ENCODE results near the gene MTCL1. TPM values are rescaled to one million over a fixed set of nuclear protein-coding genes. Genes with fewer than 3 reads are reported as not detected.

Gene MTCL1
- total RNA-seq (under 1 TPM; 0.40 to 0.98 (median 0.83) TPM), total RNA-seq (0.09 to 2.0 (median 0.53) reads per million in 29 experiments)
- 0.83 TPM for total RNA-seq (2013)

DNA sequence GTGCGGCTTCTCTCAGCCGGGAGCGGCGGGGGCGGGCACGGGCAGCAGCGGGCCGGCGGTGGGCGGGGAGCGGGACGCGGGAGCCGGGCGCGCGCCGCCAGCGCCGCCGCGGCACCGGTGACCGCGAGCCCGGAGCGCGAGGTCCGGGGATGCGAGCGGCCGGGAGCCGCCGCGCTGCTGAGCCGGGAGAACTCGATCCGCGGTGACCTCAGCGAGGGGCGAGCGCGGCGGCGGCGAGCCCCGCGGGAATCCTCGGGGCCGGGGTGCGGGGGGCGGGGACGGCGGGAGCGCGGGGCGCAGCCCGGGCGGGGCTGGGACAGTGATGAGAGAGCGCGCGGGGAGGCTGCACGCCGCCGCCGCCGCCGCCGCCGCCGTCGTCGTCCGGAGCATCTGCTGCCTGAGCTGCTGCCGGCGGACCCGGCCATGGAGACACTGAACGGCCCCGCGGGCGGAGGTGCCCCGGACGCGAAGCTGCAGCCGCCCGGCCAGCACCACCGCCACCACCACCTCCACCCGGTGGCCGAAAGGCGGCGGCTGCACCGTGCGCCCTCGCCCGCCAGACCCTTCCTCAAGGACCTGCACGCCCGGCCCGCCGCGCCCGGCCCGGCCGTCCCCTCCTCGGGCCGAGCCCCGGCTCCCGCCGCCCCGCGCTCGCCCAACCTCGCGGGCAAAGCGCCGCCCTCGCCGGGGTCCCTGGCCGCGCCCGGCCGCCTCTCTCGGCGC is at the start of gene MTCL1:
MTCL1 (plus strand) TSS at position 319 of the 723 bp plus-strand sequence; CDS start at position 424, 105 bp downstream.
- Mint-ChIP-seq H3K27ac (peak within 1 kb of the TSS in 1 of 2 donors; percentile 55), H3K36me3 (no peaks in the 10 kb centered on the region), H3K4me3 (peak within 1 kb of the TSS; percentile 86 to 93 (median 89)), H3K27me3 (peaks cover 50 to 64% of the 10 kb centered on the region in 2 donors), H3K4me1 (peaks cover 14 to 24% (median 21%) of the 10 kb centered on the region in 3 donors), H3K9me3 (no peaks in the 10 kb centered on the region)
- Histone ChIP-seq H3K9me3 (no peaks in the 10 kb centered on the region), H3K27me3 (replicated peaks in 1 of 2; ENCODE audit: control insufficient read depth in 2 of 2, extremely low read depth in 1 of 2, insufficient read depth in 2 of 2, low read length in 1 of 2) (peaks cover 5 to 64% of the 10 kb centered on the region in 2 experiments), H3K4me1 (ENCODE audit: control insufficient read depth in 1 of 2, extremely low read depth in 1 of 2, insufficient read depth in 2 of 2, low read length in 2 of 2) (peaks cover 9 to 28% of the 10 kb centered on the region in 2 experiments), H3K36me3 (ENCODE audit: control insufficient read depth in 2 of 2, extremely low read depth in 1 of 2, insufficient read depth in 1 of 2, low read length in 1 of 2) (no peaks in the 10 kb centered on the region), H3K27ac (ENCODE audit: low read length) (no peak within 1 kb of the TSS), H3K4me3 (ENCODE audit: control insufficient read depth in 1 of 2, extremely low read depth in 1 of 2, low read length in 1 of 2) (peak within 1 kb of the TSS; percentile 75 to 83)
- under 1% methylated on average over 116 of the region's 123 CpGs for WGBS (ENCODE audit: insufficient coverage)
- DNase-seq = peak in 12 of 35 experiments; percentile 6 to 54 (median 14)
- ChIA-PET POLR2A (no interaction called here), CTCF (interaction anchor here in 1 of 2 donors (1.1 kb wide), 1 partner anchor 10 kb away, joined by 3 read pairs; no protein-coding TSS in a partner anchor)
- peak; percentile 27 to 58 (median 46) for ATAC-seq (replicated peaks in 1 of 4)

DNA sequence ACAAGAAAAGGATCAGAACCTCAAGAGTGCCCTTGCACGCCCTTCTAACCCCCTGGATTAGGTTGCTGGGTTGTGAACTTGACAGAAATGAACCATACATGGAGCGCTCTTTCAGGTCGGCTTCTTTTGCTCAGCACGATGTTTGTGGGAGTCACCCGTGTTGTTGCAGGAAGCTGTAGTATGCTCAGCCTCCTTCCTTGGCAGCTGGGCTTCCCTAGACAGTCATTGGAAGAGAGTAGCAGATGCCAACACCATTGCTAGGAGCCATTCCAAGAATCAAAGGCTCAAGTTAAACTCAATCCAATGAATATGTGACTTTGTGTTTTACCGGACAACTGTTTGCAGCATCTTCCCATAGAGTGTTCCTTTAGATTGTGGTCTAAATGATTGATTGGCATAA is 49.1 kb upstream of the MTCL1 start:
- POLR2A ChIA-PET = no interaction called here
- peaks cover 3 to 10% of the 10 kb centered on the region in 2 donors for H3K27me3 Mint-ChIP-seq
- H3K4me1 Mint-ChIP-seq = no peaks in the 10 kb centered on the region
- H3K36me3 Mint-ChIP-seq = no peaks in the 10 kb centered on the region
- ATAC-seq (replicated peaks in 1 of 4) (no peak), DNase-seq (no peak)
- no peaks in the 10 kb centered on the region for H3K4me1 ChIP-seq (ENCODE audit: control insufficient read depth in 1 of 2, extremely low read depth in 1 of 2, insufficient read depth in 2 of 2, low read length in 2 of 2)
- H3K36me3 ChIP-seq (ENCODE audit: control insufficient read depth in 2 of 2, extremely low read depth in 1 of 2, insufficient read depth in 1 of 2, low read length in 1 of 2) = no peaks in the 10 kb centered on the region
- peaks cover 0 to 10% of the 10 kb centered on the region in 2 experiments for H3K27me3 ChIP-seq (replicated peaks in 1 of 2; ENCODE audit: control insufficient read depth in 2 of 2, extremely low read depth in 1 of 2, insufficient read depth in 2 of 2, low read length in 1 of 2)
- H3K27ac Mint-ChIP-seq = no peak overlapping the region
- H3K4me3 Mint-ChIP-seq = no peak overlapping the region
- H3K9me3 Mint-ChIP-seq = no peaks in the 10 kb centered on the region
- CTCF ChIA-PET = interaction anchor here in 1 of 2 donors (0.6 kb wide), 1 partner anchor 16 kb away, joined by 3 read pairs; no protein-coding TSS in a partner anchor
- H3K4me3 ChIP-seq (ENCODE audit: control insufficient read depth in 1 of 2, extremely low read depth in 1 of 2, low read length in 1 of 2) = no peak overlapping the region
- H3K9me3 ChIP-seq = no peaks in the 10 kb centered on the region
- WGBS (ENCODE audit: insufficient coverage) = 80% methylated on average over 5 of the region's 6 CpGs
- H3K27ac ChIP-seq (ENCODE audit: low read length) = no peak overlapping the region

DNA sequence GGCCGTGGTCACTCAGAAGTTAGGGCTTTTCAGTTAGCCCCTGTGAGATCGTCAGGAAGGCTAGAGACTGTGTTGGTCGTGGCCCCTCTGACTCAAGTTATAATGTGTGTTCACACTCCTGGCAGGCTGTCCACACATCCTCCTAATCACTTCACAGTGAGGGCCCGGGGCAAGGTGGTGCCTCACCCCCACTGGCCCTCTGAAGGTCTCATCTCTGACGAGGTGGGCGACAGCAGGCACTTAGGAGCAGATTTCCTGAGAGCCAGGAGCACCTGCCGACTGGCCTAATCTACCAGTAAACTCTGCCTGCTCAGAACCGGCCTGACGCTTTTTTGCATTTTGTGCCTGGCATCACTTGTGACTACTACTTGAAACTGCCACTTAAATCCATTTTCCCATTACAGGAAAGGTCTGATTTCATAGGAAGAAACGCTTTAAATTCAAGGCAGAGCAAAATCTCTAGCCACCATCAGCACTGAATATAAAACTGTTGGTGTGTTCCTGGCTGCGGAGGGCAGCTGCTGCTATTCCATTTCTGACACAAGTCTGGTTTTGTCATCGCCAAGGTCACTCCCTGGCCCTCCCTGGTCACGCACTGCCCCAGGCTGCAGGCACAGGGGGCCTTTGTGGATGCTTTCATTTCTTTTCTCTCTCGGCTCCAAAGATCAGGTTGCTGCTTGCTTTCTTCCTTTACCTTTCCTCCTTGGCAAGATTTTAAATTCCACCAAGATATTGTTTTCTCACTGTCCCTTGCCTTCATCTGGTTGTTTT is 48.1 kb upstream of the MTCL1 start:
- POLR2A ChIA-PET = no interaction called here
- H3K4me3 ChIP-seq (ENCODE audit: control insufficient read depth in 1 of 2, extremely low read depth in 1 of 2, low read length in 1 of 2) = no peak overlapping the region
- H3K36me3 ChIP-seq (ENCODE audit: control insufficient read depth in 2 of 2, extremely low read depth in 1 of 2, insufficient read depth in 1 of 2, low read length in 1 of 2) = no peaks in the 10 kb centered on the region
- no peaks in the 10 kb centered on the region for H3K9me3 ChIP-seq
- Mint-ChIP-seq H3K27ac (no peak overlapping the region), H3K4me3 (no peak overlapping the region), H3K27me3 (peaks cover 0 to 7% of the 10 kb centered on the region in 2 donors), H3K9me3 (no peaks in the 10 kb centered on the region), H3K36me3 (no peaks in the 10 kb centered on the region), H3K4me1 (no peaks in the 10 kb centered on the region)
- H3K27ac ChIP-seq (ENCODE audit: low read length) = no peak overlapping the region
- peaks cover 0 to 10% of the 10 kb centered on the region in 2 experiments for H3K27me3 ChIP-seq (replicated peaks in 1 of 2; ENCODE audit: control insufficient read depth in 2 of 2, extremely low read depth in 1 of 2, insufficient read depth in 2 of 2, low read length in 1 of 2)
- 77% methylated on average over 11 of the region's 14 CpGs for WGBS (ENCODE audit: insufficient coverage)
- CTCF ChIA-PET = interaction anchor here in 1 of 2 donors (0.5 kb wide), 1 partner anchor 1869 kb away, joined by 3 read pairs; the partner anchor contains the start of gene NAPG
- ATAC-seq (replicated peaks in 1 of 4) (no peak), DNase-seq (no peak)
- peaks cover 0 to 2% of the 10 kb centered on the region in 2 experiments for H3K4me1 ChIP-seq (ENCODE audit: control insufficient read depth in 1 of 2, extremely low read depth in 1 of 2, insufficient read depth in 2 of 2, low read length in 2 of 2)

DNA sequence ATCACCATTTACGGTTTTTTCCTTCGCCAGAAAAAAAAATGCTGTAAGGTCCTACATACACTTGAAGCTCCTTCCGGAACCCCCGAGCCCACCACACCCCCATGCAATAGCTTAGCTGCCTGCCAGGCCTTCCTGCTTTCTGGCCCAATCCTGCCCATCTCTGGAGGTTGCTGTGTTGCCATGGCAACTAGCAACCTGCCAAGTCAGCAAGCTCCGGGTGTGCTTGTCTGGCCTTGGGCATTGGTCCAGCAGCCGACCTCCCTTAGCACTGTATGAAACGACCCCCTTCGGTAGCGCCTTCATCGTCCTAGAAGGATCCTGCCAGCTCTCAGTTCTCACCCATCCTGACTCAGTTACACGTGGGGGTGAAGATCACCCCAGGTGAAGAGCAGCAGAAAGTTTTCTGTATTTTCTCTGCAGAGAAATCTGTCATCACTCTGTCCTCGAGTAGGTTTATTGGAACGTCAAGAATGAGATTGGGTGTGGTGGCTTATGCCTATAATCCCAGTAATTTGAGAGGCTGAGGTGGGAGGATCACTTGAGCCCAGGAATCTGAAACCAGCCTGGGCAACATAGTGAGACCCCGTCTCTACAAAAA is 47.4 kb upstream of the MTCL1 start:
- Mint-ChIP-seq H3K36me3 (no peaks in the 10 kb centered on the region), H3K27me3 (peaks cover 0 to 10% of the 10 kb centered on the region in 2 donors), H3K9me3 (no peaks in the 10 kb centered on the region), H3K27ac (no peak overlapping the region), H3K4me1 (no peaks in the 10 kb centered on the region), H3K4me3 (no peak overlapping the region)
- DNase-seq (no peak), ATAC-seq (replicated peaks in 1 of 4) (no peak)
- ChIA-PET CTCF (interaction anchor here in 1 of 2 donors (0.5 kb wide), 1 partner anchor 1868 kb away, joined by 3 read pairs; the partner anchor contains the start of gene NAPG), POLR2A (no interaction called here)
- no peak overlapping the region for H3K4me3 ChIP-seq (ENCODE audit: control insufficient read depth in 1 of 2, extremely low read depth in 1 of 2, low read length in 1 of 2)
- peaks cover 2 to 11% of the 10 kb centered on the region in 2 experiments for H3K27me3 ChIP-seq (replicated peaks in 1 of 2; ENCODE audit: control insufficient read depth in 2 of 2, extremely low read depth in 1 of 2, insufficient read depth in 2 of 2, low read length in 1 of 2)
- peaks cover 0 to 2% of the 10 kb centered on the region in 2 experiments for H3K4me1 ChIP-seq (ENCODE audit: control insufficient read depth in 1 of 2, extremely low read depth in 1 of 2, insufficient read depth in 2 of 2, low read length in 2 of 2)
- no peaks in the 10 kb centered on the region for H3K36me3 ChIP-seq (ENCODE audit: control insufficient read depth in 2 of 2, extremely low read depth in 1 of 2, insufficient read depth in 1 of 2, low read length in 1 of 2)
- WGBS (ENCODE audit: insufficient coverage) = 83% methylated on average over 6 of the region's 14 CpGs
- H3K9me3 ChIP-seq = no peaks in the 10 kb centered on the region
- no peak overlapping the region for H3K27ac ChIP-seq (ENCODE audit: low read length)

DNA sequence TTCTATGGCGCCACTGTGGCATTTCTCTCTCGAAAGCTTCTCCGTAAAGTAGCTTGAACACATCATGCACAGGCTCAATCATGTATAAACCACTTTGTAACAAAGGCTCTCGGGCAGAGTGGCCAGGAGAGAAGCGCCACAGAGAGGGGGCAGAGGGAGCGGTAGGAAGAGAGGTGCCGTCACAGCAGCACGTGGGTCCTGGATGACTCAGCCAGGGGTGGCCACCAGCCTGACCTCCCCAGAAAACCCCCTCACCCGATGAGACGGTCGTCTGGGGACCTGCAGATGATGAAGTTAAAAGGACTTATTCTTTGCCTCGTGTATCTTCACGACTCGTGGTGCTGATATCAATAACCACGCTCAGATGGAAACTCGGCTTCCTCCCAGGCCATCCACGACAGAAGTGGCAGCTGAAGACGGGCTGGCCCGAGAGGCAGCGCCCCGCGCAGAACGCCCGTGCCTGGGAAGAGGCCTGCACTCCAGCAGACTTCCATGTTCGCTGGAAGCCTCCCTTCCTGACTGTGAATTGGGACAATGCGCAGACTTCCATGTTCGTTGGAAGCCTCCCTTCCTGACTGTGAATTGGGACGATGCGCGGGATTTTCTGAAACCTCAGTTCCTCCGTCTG is 46.4 kb upstream of the MTCL1 start:
- POLR2A ChIA-PET = no interaction called here
- H3K27me3 Mint-ChIP-seq = peaks cover 4 to 14% of the 10 kb centered on the region in 2 donors
- H3K4me3 Mint-ChIP-seq = no peak overlapping the region
- H3K36me3 Mint-ChIP-seq = no peaks in the 10 kb centered on the region
- WGBS (ENCODE audit: insufficient coverage) = 90% methylated on average over 23 of the region's 31 CpGs
- Histone ChIP-seq H3K27me3 (replicated peaks in 1 of 2; ENCODE audit: control insufficient read depth in 2 of 2, extremely low read depth in 1 of 2, insufficient read depth in 2 of 2, low read length in 1 of 2) (peaks cover 2 to 17% of the 10 kb centered on the region in 2 experiments), H3K9me3 (no peaks in the 10 kb centered on the region), H3K27ac (ENCODE audit: low read length) (no peak overlapping the region), H3K4me3 (ENCODE audit: control insufficient read depth in 1 of 2, extremely low read depth in 1 of 2, low read length in 1 of 2) (no peak overlapping the region), H3K4me1 (ENCODE audit: control insufficient read depth in 1 of 2, extremely low read depth in 1 of 2, insufficient read depth in 2 of 2, low read length in 2 of 2) (peaks cover 0 to 2% of the 10 kb centered on the region in 2 experiments), H3K36me3 (ENCODE audit: control insufficient read depth in 2 of 2, extremely low read depth in 1 of 2, insufficient read depth in 1 of 2, low read length in 1 of 2) (no peaks in the 10 kb centered on the region)
- no peaks in the 10 kb centered on the region for H3K4me1 Mint-ChIP-seq
- no peak overlapping the region for H3K27ac Mint-ChIP-seq
- ATAC-seq (replicated peaks in 1 of 4) (no peak), DNase-seq (no peak)
- no peaks in the 10 kb centered on the region for H3K9me3 Mint-ChIP-seq
- CTCF ChIA-PET = interaction anchor here (0.6 to 1.3 kb wide), 4 partner anchors 14 to 854 kb away, joined by 3 to 5 read pairs (median 4); no protein-coding TSS in a partner anchor

All from T-cell (primary cell).